ENCODE results near the gene SH3GL1.

The SH3GL1 gene

DNA sequence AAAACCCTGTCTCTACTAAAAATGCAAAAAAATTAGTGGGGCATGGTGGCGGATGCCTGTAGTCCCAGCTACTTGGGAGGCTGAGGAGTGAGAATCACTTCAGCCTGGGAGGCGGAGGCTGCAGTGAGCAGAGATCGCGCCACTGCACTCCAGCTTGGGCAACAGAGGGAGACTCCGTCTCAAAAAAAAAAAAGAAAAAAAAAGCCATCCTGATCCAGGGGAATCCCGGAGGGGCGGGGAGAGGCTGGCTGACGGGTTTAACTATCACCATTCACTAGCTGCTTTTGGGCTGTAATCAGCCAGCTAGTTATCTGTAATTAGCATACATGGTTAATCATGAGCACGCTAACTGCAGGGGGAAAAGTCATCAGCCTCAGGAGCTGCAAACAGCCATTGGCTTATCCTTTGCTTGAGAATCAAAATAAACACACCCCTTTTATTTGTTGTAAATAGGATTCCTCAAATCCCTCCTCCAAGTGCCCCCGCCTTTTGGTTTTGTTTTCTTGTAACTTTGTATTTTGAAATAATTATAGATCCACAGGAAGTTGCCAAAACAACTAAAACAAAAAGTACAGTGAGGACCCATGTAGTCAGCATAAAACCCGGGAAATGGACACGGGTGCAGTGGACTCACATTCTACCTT is 86.4 kb downstream of the SH3GL1 start:
- no peak for DNase-seq
